CD4-positive, alpha-beta T cell treated with Interferon alpha-2 for 1 hour (primary cell): Measurements from ENCODE around the gene LAMTOR5.
"Not testable (repeated sequence)": the region's sequence is repeated elsewhere in the genome, so short reads cannot be mapped to it uniquely, and the experiment has no call there.

Experiments
- DNase-seq, 2 donors: peaks; one replicate each; pipeline ENCODE4 v3.0.0-alpha.2; 2020 to 2022

Gene LAMTOR5

GRCh38 chr1:110407260-110408210, at the start of gene LAMTOR5:
Gene LAMTOR5 (minus strand): TSS chr1:110407694. CDS start chr1:110407620, 74 bp downstream.
- peak; percentile 91 to 95 for DNase-seq

GRCh38 chr1:110457206-110457605, 49.7 kb upstream of the LAMTOR5 start:
- DNase-seq, result no peak

DNA sequence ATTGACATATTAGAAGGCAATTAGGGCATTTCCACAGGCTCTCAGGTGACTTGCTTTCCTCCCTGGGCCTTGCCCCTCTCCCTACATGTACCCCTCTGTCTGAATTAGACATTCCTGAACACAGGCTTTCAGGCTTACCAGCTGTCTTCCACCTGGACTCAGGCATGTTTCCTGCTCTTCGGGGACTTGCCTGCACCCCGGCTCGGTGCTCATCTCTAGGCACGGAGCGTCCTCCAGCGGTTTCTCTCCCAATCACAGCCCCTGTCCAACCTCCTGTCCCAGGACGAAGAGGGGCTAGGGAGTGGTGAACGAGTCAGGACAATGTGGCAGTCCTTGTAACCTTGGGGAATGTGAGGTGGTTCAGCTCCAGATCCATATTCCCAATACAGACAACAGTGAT, 47.7 kb upstream of the LAMTOR5 start:
- no peak for DNase-seq

DNA sequence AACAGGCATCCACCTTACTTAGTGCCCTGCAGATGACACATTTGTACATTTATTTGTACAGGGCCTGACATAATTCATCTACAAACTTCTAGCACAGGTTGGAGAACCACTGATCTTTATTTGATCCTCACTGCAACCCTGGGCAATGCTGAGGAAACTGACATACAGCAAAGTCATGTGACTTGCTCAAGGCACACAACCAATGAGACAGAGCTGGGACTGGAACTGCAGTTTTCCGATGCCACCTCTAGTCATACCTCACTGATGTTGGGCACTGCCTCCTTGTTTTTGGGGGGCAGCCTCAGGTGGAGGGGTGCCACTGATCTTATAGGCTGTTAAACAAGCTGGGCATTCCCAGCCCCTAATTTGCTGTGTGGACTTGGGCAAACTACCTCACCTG, 46.8 kb upstream of the LAMTOR5 start:
- no peak for DNase-seq

- DNase-seq, result no peak
Measured at GRCh38 chr1:110453829-110454228, 46.3 kb upstream of the LAMTOR5 start.

DNA sequence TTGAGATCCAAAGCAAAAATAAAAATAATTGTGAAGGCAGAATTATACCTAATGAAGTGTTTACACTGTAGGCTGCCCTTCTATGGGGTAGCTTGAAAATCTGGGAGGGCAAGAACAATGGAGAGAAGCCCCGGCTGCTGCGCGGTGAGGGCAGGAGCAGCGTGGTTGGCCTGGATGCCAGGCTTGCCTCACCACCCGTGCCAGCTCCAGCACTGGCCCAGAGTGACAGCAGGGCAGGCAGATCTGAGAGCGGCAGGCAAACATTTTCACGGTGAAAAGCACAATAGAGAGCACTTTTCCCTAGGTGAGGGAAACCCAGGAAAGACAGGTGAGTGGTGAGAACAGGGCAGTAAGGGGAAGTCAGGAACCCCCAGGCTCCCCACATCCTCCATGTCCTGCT, 44.8 kb upstream of the LAMTOR5 start:
- no peak for DNase-seq

DNA sequence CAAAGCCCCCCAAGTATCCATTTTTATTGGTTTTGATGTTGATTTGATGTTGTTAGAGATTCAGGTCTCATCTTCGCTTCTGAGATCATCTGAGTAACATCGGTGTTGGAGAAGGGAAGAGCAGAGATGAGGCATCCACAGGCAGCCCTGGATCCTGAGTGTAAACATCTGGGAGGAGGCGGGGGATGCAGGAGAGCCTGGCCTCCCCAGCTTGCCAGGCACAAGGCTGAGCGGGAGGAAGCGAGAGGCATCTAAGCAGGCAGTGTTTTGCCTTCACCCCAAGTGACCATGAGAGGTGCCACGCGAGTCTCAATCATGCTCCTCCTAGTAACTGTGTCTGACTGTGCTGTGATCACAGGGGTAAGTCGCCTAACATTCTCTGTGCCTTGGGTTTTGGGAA, 43.4 kb upstream of the LAMTOR5 start, which contains the start of gene PROK1:
PROK1 (plus strand) TSS at position 221 of the 400 bp plus-strand sequence; CDS start at position 289, 68 bp downstream.
- no peak for DNase-seq

GRCh38 chr1:110449661-110450651, 42.5 kb upstream of the LAMTOR5 start:
- no peak for DNase-seq

DNA sequence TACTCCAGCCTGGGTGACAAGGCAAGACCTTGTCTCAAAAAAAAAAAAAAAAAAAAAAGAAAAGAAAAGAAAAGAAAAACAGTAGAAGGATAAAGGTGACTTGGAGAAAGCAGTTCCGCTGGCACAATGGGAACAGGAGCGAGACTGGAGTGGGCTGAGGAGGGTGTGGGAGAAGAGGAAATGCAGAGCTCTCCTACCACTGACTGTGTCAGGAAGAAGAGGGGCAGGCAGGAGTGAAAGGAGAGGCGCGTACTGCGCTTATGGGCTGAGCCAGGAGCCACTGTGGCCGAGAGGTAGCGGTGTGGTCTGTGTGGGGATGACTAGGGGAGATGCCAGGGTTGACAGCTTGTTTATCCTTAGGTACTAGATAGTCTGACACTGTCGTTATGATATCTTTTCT, 37.1 kb upstream of the LAMTOR5 start:
- no peak for DNase-seq

DNA sequence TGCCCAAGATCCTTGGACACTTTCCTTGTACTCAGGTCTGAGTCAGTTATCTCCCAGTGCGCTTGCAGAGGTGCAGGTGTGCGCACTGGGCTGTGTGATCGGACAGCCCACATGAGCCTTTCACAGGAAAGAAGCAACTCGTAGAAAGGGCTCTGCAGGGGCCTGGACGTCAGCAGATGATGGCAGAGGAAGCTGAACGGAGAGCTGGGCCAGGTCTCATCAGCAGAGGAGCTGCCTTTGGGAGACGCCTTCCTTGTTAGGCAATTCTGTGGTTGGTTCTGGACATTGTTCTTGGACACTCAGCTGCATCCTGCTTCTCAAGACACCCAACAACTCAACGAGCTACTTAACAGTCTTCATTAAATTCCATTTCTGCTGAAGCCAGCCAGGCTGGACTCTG, 36.0 kb upstream of the LAMTOR5 start:
- no peak for DNase-seq

- DNase-seq, result no peak
Measured at GRCh38 chr1:110441888-110442287, 34.4 kb upstream of the LAMTOR5 start.

DNA sequence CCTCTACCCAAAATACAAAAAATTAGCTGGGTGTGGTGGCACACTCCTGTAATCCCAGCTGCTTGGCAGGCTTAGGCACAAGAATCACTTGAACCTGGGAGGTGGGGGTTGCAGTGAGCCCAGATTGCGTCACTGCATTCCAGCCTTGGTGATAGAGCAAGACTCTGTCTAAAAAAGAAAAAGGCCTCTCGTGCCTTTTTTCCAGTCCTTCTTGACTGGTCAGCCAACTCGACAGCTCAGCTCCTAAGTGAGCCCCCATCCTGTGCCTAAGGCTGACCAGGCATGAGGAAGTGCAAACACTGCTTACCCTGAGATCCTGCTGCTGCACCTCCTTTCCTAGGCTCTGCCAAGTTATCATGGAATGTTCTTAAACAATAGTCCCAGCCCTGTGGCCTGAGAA, 33.4 kb upstream of the LAMTOR5 start:
- no peak for DNase-seq

DNA sequence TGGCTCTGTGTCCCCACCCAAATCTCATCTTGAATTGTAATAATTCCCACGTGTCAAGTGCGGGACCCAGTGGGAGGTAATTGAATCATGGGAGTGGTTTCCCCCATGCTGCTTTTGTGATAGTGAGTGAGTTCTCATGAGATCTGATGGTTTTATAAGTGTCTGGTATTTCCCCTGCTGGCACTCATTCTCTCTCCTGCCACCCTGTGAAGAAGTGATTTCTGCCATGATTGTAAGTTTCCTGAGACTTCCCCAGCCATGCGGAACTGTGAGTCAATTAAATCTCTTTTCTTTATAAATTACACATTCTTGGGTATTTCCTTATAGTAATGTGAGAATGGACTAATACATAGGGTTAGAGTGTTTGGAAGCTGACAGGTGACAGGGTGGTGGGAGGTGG, 32.4 kb upstream of the LAMTOR5 start:
- not testable (repeated sequence) for DNase-seq

DNA sequence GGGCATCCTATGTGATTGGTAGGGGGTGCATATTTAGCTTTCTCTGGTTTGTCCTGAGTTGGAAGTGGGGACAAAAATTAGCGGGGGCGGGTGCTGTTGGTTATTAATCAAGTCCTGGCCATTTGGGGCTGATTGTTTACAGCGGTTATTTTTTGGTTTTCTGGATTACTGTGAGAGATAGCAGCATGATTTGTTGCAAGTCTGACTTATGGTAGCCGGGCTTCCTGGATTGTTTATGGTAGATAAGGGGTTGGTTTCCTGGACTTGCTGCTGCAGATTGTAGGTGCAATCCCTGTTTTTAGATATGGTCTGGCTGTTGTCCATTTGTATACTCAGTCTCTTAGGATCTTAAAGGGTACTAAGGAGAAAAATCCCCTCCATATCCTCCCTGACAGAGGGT, 31.4 kb upstream of the LAMTOR5 start:
- DNase-seq, result no peak

DNA sequence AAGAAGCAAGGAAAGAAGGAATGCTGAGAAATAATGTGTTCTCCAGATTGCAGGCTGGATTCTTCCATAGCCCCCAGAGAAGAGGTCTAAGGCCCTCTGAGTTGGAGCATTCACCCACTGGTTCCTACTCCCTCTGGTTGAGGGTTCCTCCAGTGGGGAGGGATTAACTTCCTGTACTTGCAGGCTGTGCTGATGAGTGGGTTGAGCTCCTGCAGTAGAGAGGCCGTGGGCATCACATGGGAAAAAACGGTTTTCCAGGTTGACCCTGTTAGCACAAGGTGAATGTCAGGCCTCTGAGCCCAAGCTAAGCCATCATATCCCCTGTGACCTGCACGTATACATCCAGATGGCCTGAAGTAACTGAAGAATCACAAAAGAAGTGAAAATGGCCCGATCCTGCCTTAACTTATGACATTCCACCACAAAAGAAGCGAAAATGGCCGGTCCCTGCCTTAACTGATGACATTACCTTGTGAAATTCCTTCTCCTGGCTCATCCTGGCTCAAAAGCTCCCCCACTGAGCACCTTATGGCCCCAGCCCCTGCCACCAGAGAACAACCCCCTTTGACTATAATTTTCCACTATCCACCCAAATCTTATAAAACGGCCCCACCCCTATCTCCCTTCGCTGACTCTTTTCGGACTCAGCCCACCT, 30.3 kb upstream of the LAMTOR5 start:
- DNase-seq, result not testable (repeated sequence)

DNA sequence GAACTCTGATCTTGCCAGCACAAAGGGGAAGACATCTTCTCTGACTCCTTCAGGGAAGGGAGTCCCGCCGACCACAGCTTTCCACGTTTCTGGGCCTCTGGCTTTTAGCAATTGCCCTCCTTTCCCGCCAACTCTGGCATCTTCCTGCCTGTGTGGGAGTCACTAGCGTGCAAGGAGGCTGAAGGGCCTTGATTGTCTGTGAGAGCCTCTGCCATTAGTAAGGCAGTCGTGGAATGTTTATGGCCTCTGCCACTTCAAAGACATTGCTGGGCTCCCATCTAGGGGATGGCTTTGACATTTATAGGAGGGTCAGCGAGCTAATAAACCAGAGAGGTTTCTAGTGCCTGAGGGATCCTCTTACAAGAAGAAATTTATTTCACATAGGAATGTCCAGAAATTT, 29.1 kb upstream of the LAMTOR5 start:
- no peak for DNase-seq

- no peak for DNase-seq
Measured at GRCh38 chr1:110434946-110435345, 27.5 kb upstream of the LAMTOR5 start.

DNA sequence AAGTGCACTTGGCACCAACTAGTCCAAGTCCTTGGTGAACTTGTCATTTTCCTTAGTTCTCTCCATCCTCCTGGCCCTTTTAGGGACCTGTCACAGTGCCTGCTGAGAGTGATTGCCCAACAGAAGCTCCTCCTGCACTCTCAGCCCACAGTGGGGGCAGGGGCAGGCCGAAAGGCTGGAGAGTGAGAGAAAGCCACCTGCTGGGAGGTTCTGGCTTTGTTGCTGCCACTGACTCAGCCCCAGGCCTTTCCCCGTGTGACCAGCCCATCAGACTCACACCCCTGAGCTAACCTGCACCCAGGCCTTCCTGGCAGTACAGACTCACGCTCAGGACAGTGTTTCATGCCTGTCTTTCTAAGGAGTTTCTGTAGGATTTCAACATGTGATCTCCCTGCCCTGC, 26.3 kb upstream of the LAMTOR5 start:
- peak in 1 of 2 donors; percentile 37 for DNase-seq

GRCh38 chr1:110433213-110433612, 25.7 kb upstream of the LAMTOR5 start:
- DNase-seq, result no peak

DNA sequence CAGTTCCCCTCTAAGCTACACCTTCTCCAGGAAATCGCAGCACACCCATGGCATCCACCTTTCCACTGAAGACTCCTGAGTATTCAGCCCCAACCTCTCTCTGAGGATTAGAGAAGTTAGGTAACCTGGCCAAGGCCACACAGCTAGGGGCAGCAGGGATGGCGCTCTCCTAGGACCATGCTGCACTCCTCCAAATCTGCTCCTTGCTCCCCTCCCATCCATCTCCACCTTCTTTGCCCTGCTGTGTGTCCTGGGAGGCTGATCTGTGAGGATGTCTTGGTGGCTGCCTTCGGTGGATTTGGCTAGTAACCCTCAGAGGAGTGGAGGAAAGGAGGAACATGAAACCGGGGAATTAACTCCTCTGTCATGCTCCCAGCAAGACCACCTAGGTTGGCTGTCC, 23.4 kb upstream of the LAMTOR5 start:
- no peak for DNase-seq

DNA sequence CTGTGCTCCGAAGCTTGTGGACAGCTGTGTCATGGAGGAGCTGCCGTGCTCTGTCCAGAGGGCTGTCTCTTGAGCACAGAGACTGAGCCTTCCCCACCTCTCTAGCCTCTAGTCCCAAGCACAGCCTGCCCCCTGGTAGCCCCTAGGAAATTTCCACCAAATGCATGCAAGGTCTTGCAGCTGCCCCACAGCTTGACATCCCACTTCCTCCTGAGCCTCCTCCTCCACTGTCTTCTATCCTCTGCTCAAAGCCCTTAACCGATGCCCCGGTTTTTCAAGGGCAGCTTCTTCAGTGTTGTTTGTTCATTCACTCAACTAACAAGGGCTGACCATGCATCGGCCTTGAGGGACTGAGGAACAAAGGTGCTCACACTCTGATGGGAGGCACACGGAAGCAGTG, 22.9 kb upstream of the LAMTOR5 start:
- DNase-seq, result no peak

- no peak for DNase-seq
Measured at GRCh38 chr1:110428946-110429345, 21.5 kb upstream of the LAMTOR5 start.

DNA sequence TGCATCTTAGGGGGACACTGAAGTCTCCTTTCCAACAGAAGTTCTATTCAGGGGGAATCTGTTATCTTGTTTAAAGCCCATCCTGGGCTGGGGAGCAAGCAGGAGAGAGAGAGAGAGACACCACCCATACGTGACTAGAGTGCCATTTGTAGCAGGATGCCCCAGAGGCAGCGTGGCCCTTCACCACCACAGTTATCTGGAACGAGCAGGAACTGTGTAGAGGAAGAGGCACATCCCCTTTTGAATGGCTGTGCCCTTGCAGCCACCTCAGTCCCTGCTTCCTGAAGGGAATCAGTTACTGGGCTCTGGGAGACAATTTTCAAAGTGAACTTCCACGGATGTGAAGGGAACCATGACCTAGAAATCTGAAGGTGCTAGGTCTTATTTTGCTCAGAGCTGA, 19.4 kb upstream of the LAMTOR5 start:
- no peak for DNase-seq
